Natural killer cell treated with Interleukin-12 subunit alpha and Interleukin-12 subunit beta and Interleukin-15 and Interleukin-18, amount 100 ng/mL, for 72 hours (primary cell): ENCODE results near the gene MCAT. TPM values are rescaled to one million over a fixed set of nuclear protein-coding genes. Genes with fewer than 3 reads are reported as not detected.

Experiments used
- ATAC-seq, 2 donors: fragments of 150-1000 bp; cut with Tn5 transposase in 1 of 2; sonication (Bioruptor Pico), chemical (Tn5 transposase) in 1 of 2; 2 replicates each; pipeline ENCODE4 v1.10.0; 2021
- DNase-seq: peaks from one replicate; pipeline ENCODE4 v3.0.0; 2022; ENCODE audit warnings: low spot score
- H3K27ac Mint-ChIP-seq, 2 donors: 1 replicate in 1 of 2; 2 replicates in 1 of 2; pipeline ENCODE4 v1.8.0; 2022; ENCODE audit warnings: mixed read lengths in 2 of 2, mild to moderate bottlenecking in 1 of 2, moderate library complexity in 1 of 2
- H3K27me3 Mint-ChIP-seq, 2 donors: 1 replicate in 1 of 2; 2 replicates in 1 of 2; pipeline ENCODE4 v1.8.0; 2022; ENCODE audit warnings: mixed read lengths in 2 of 2
- H3K36me3 Mint-ChIP-seq: one replicate; pipeline ENCODE4 v1.8.0; 2022; ENCODE audit warnings: mixed read lengths
- H3K4me1 Mint-ChIP-seq, 2 donors: 1 replicate in 1 of 2; 2 replicates in 1 of 2; pipeline ENCODE4 v1.8.0; 2022; ENCODE audit warnings: low read depth in 2 of 2, mixed read lengths in 2 of 2, mild to moderate bottlenecking in 1 of 2
- H3K4me3 Mint-ChIP-seq: one replicate; pipeline ENCODE4 v1.8.0; 2022; ENCODE audit warnings: mixed read lengths
- H3K9me3 Mint-ChIP-seq: 2 replicates; pipeline ENCODE4 v1.8.0; 2022; ENCODE audit warnings: mixed read lengths
- total RNA-seq, 2 donors: library from RNA; stranded (reverse); gene quantifications; one replicate each; pipeline ENCODE4 v1.2.3, GENCODE V29; 2022

MCAT gene
- total RNA-seq = 10 to 100 TPM; 11.6 to 23.9 TPM

- no peaks in the 10 kb centered on the region for H3K9me3 Mint-ChIP-seq
- H3K27ac Mint-ChIP-seq = peak within 1 kb of the TSS; percentile 87 to 93
- no peaks in the 10 kb centered on the region for H3K27me3 Mint-ChIP-seq
- H3K4me1 Mint-ChIP-seq = peaks cover 20 to 23% of the 10 kb centered on the region in 2 donors
- ATAC-seq (peak; percentile 92 to 95), DNase-seq (peak; percentile 86)
- peaks cover 5% of the 10 kb centered on the region for H3K36me3 Mint-ChIP-seq
- peak within 1 kb of the TSS; percentile 89 for H3K4me3 Mint-ChIP-seq
Observed at GRCh38 chr22:43142880-43143562, at the start of gene MCAT. TSS of gene MCAT (minus strand) at chr22:43143398. CDS start at chr22:43143348, 50 bp downstream.

- H3K4me1 Mint-ChIP-seq = no peaks in the 10 kb centered on the region
- no peaks in the 10 kb centered on the region for H3K9me3 Mint-ChIP-seq
- ATAC-seq (no peak), DNase-seq (no peak)
- peaks cover 3 to 7% of the 10 kb centered on the region in 2 donors for H3K27me3 Mint-ChIP-seq
- H3K27ac Mint-ChIP-seq = no peak overlapping the region
- no peak overlapping the region for H3K4me3 Mint-ChIP-seq
- H3K36me3 Mint-ChIP-seq = no peaks in the 10 kb centered on the region
Observed at GRCh38 chr22:43191831-43192230, 48.6 kb upstream of the MCAT start.

- no peaks in the 10 kb centered on the region for H3K36me3 Mint-ChIP-seq
- no peaks in the 10 kb centered on the region for H3K9me3 Mint-ChIP-seq
- peaks cover 3 to 4% of the 10 kb centered on the region in 2 donors for H3K4me1 Mint-ChIP-seq
- H3K27ac Mint-ChIP-seq = peak overlapping the region; percentile 23 to 56
- DNase-seq = no peak
- ATAC-seq = no peak
- H3K4me3 Mint-ChIP-seq = peak overlapping the region; percentile 13
- H3K27me3 Mint-ChIP-seq = peaks cover 0 to 3% of the 10 kb centered on the region in 2 donors
Observed at GRCh38 chr22:43188829-43189545, 45.8 kb upstream of the MCAT start.

- Mint-ChIP-seq H3K9me3 (no peaks in the 10 kb centered on the region), H3K4me1 (peaks cover 4% of the 10 kb centered on the region in 2 donors), H3K27ac (peak overlapping the region; percentile 79 to 91), H3K4me3 (peak overlapping the region; percentile 77), H3K27me3 (peaks cover 0 to 3% of the 10 kb centered on the region in 2 donors), H3K36me3 (no peaks in the 10 kb centered on the region)
- peak; percentile 99 for DNase-seq
- ATAC-seq = peak; percentile 95 to 96
Observed at GRCh38 chr22:43187171-43188099, 44.2 kb upstream of the MCAT start.

GRCh38 chr22:43186272-43187170 lies 43.3 kb upstream of the MCAT start, which contains the start of gene TTLL12:
TSS of gene TTLL12 (minus strand) at chr22:43187134. CDS start at chr22:43187069, 65 bp downstream.
- ATAC-seq (peak; percentile 72 to 77), DNase-seq (peak; percentile 77)
- Mint-ChIP-seq H3K4me3 (peak within 1 kb of the TSS; percentile 77), H3K27ac (peak within 1 kb of the TSS; percentile 79 to 91), H3K27me3 (peaks cover 0 to 2% of the 10 kb centered on the region in 2 donors), H3K4me1 (peaks cover 4% of the 10 kb centered on the region in 2 donors), H3K9me3 (no peaks in the 10 kb centered on the region), H3K36me3 (no peaks in the 10 kb centered on the region)

- peak overlapping the region; percentile 67 for H3K4me3 Mint-ChIP-seq
- DNase-seq = no peak
- H3K27me3 Mint-ChIP-seq = no peaks in the 10 kb centered on the region
- no peak overlapping the region for H3K27ac Mint-ChIP-seq
- H3K9me3 Mint-ChIP-seq = no peaks in the 10 kb centered on the region
- ATAC-seq = no peak
- peaks cover 4% of the 10 kb centered on the region in 2 donors for H3K4me1 Mint-ChIP-seq
- no peaks in the 10 kb centered on the region for H3K36me3 Mint-ChIP-seq
Observed at GRCh38 chr22:43185860-43186261, 42.7 kb upstream of the MCAT start.

GRCh38 chr22:43183496-43184277 lies 40.5 kb upstream of the MCAT start:
- H3K27ac Mint-ChIP-seq = no peak overlapping the region
- H3K4me3 Mint-ChIP-seq = no peak overlapping the region
- peaks cover 4% of the 10 kb centered on the region in 2 donors for H3K4me1 Mint-ChIP-seq
- H3K36me3 Mint-ChIP-seq = no peaks in the 10 kb centered on the region
- no peaks in the 10 kb centered on the region for H3K9me3 Mint-ChIP-seq
- ATAC-seq = no peak
- DNase-seq = no peak
- H3K27me3 Mint-ChIP-seq = no peaks in the 10 kb centered on the region

- no peak overlapping the region for H3K4me3 Mint-ChIP-seq
- ATAC-seq (no peak), DNase-seq (no peak)
- no peaks in the 10 kb centered on the region for H3K36me3 Mint-ChIP-seq
- no peaks in the 10 kb centered on the region for H3K9me3 Mint-ChIP-seq
- H3K27me3 Mint-ChIP-seq = no peaks in the 10 kb centered on the region
- no peak overlapping the region for H3K27ac Mint-ChIP-seq
- H3K4me1 Mint-ChIP-seq = peaks cover 4% of the 10 kb centered on the region in 2 donors
Observed at GRCh38 chr22:43182726-43183125, 39.5 kb upstream of the MCAT start.

GRCh38 chr22:43182118-43182517 lies 38.9 kb upstream of the MCAT start:
- Mint-ChIP-seq H3K4me1 (peaks cover 4% of the 10 kb centered on the region in 2 donors), H3K36me3 (no peaks in the 10 kb centered on the region), H3K9me3 (no peaks in the 10 kb centered on the region), H3K4me3 (no peak overlapping the region), H3K27me3 (no peaks in the 10 kb centered on the region), H3K27ac (no peak overlapping the region)
- ATAC-seq (no peak), DNase-seq (no peak)

- Mint-ChIP-seq H3K9me3 (no peaks in the 10 kb centered on the region), H3K27me3 (no peaks in the 10 kb centered on the region), H3K27ac (no peak overlapping the region), H3K36me3 (no peaks in the 10 kb centered on the region), H3K4me1 (peaks cover 4% of the 10 kb centered on the region in 2 donors), H3K4me3 (no peak overlapping the region)
- DNase-seq = no peak
- no peak for ATAC-seq
Observed at GRCh38 chr22:43181321-43182076, 38.3 kb upstream of the MCAT start.

- Mint-ChIP-seq H3K27me3 (no peaks in the 10 kb centered on the region), H3K4me1 (peaks cover 4 to 7% of the 10 kb centered on the region in 2 donors), H3K27ac (no peak overlapping the region), H3K9me3 (no peaks in the 10 kb centered on the region), H3K36me3 (no peaks in the 10 kb centered on the region), H3K4me3 (no peak overlapping the region)
- no peak for DNase-seq
- no peak for ATAC-seq
Observed at GRCh38 chr22:43180670-43181069, 37.5 kb upstream of the MCAT start.

- no peaks in the 10 kb centered on the region for H3K36me3 Mint-ChIP-seq
Observed at GRCh38 chr22:43179911-43180195, 36.7 kb upstream of the MCAT start.

More at GRCh38 chr22:43179911-43180195, 36.7 kb upstream of the MCAT start:
- Mint-ChIP-seq H3K4me3 (no peak overlapping the region), H3K4me1 (peaks cover 4 to 7% of the 10 kb centered on the region in 2 donors), H3K27ac (no peak overlapping the region), H3K27me3 (no peaks in the 10 kb centered on the region), H3K9me3 (no peaks in the 10 kb centered on the region)
- DNase-seq (no peak), ATAC-seq (no peak)
